HUES64 (cell line): ENCODE measurements around the gene CCDC127.

ENCODE experiments used
- H3K27ac ChIP-seq: 2 replicates; pipeline ENCODE4 v1.7.0; 2013; ENCODE audit warnings: low read depth, low read length, inconsistent platforms
- H3K27me3 ChIP-seq: 2 replicates; pipeline ENCODE4 v1.6.1; 2013; ENCODE audit warnings: mild to moderate bottlenecking, low read length; ENCODE audit not compliant: insufficient read depth
- H3K36me3 ChIP-seq: 2 replicates; pipeline ENCODE4 v1.6.1; 2013; ENCODE audit warnings: mild to moderate bottlenecking, low read length; ENCODE audit not compliant: insufficient read depth
- H3K4me1 ChIP-seq: 2 replicates; pipeline ENCODE4 v1.6.1; 2013; ENCODE audit warnings: mild to moderate bottlenecking, low read length, moderate library complexity; ENCODE audit not compliant: insufficient read depth
- H3K4me3 ChIP-seq: 2 replicates; pipeline ENCODE4 v1.5.1; 2013; ENCODE audit warnings: mild to moderate bottlenecking, low read length, moderate library complexity
- H3K9ac ChIP-seq: 2 replicates; pipeline ENCODE4 v1.6.1; 2013; ENCODE audit warnings: mild to moderate bottlenecking, low read depth, low read length
- H3K9me3 ChIP-seq: 2 replicates; pipeline ENCODE4 v1.6.1; 2013; ENCODE audit warnings: low read depth, low read length; ENCODE audit not compliant: insufficient read depth
- WGBS: fragments of 150-250, 120-280 bp; methylation state at CpG from one replicate; pipeline ENCODE4 v1.1.7; 2013; ENCODE audit warnings: missing lambda C conversion rate; 5-methylcytosine and 5-hydroxymethylcytosine counted together

Gene CCDC127

DNA sequence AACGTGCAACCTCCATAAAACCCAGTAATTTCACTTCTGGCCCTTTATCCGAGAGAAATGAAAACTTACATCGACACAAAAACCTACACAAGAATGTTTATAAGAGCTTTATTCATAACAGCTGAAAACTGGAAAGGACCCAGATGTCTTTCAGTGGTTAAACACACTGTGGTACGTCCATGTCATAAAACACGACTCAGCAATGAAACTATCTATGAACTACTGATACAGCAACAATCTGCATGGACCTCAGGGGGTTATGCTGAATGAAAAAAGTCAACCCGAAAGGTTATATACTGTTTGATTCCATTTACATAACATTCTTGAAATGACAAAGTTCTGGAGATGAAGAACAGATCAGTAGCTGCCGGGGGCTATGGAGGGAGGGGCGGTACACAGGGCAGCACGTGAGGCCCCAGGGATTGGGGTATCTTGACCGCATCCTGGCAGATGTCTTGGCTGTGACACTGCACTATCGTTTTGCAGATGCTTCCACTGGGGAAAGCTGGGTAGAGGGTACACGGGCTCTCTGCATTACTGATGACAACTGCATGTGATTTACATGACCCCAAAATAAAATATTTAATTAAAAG, 4.1 kb downstream of the CCDC127 start:
- Histone ChIP-seq H3K4me3 (no peak overlapping the region), H3K36me3 (peaks cover 8% of the 10 kb centered on the region; the same call in 1 of the 2 replicates), H3K9ac (no peak overlapping the region), H3K27me3 (no peaks in the 10 kb centered on the region), H3K9me3 (no peaks in the 10 kb centered on the region), H3K27ac (no peak overlapping the region), H3K4me1 (no peaks in the 10 kb centered on the region; the same call in 1 of the 2 replicates)
- WGBS: 93% methylated on average over 12 of the region's 12 CpGs

GRCh38 chr5:208449-209114, 9.4 kb downstream of the CCDC127 start:
- H3K27me3 ChIP-seq: no peaks in the 10 kb centered on the region
- peaks cover 23% of the 10 kb centered on the region for H3K36me3 ChIP-seq
- peaks cover 12% of the 10 kb centered on the region; the same call in 1 of the 2 replicates for H3K4me1 ChIP-seq
- no peak overlapping the region for H3K4me3 ChIP-seq
- no peaks in the 10 kb centered on the region for H3K9me3 ChIP-seq
- H3K9ac ChIP-seq: no peak overlapping the region
- WGBS: 94% methylated on average over 15 of the region's 15 CpGs
- no peak overlapping the region for H3K27ac ChIP-seq

DNA sequence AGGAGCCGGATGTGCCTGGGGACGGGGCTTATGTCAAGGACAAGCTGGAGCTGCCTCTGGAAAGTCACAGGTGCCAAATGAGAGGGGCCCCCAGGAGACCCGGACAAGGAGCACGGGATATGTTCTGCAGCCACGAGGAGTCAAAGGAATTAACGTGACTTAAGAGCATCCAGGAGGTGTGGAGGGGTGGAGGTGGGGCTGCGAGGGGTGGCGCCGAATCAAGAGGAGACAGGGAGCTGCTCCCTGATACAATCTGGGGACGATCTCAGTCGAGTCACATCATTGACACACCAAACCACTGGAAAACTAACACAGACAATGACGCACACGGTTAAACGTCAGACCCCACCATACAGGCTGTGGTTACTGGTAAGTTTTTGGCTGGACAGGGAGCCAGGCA, 10.4 kb downstream of the CCDC127 start:
- Histone ChIP-seq H3K36me3 (peaks cover 27% of the 10 kb centered on the region), H3K27me3 (no peaks in the 10 kb centered on the region), H3K4me3 (no peak overlapping the region), H3K4me1 (peaks cover 12% of the 10 kb centered on the region; the same call in 1 of the 2 replicates), H3K9me3 (no peaks in the 10 kb centered on the region), H3K27ac (no peak overlapping the region), H3K9ac (no peak overlapping the region)
- 65% methylated on average over 14 of the region's 14 CpGs for WGBS

DNA sequence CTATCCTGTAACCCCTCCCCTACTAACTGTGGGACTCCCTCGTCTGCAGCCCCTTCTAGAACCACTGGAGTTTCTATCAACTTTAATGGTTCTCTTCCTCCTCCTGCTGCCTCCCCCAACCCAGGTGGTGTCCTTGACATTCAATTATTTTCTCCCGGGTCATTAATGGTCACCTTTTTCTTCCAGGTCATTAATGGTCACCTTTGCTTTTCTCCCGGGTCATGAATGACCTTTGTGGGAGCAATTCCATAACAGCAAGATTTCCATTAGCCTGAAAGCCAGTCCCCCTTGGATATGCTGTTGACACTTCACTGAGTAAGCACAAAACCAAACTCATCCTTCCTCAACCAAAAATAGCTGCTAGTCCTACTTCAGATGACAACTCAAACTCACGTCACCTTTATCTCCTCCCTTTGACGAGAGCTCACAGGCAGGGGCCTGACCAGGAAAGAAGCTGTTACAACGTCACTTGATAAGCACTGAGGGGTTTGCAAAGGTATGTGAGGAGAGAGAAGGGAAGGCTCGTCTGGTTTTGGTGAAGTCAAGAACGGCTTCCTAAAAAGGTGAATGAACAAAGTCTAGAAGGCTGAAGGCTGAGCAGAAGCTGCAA, 10.9 kb downstream of the CCDC127 start:
- 81% methylated on average over 8 of the region's 8 CpGs for whole genome bisulfite sequencing
- Histone ChIP-seq H3K27me3 (no peaks in the 10 kb centered on the region), H3K9ac (no peak overlapping the region)

DNA sequence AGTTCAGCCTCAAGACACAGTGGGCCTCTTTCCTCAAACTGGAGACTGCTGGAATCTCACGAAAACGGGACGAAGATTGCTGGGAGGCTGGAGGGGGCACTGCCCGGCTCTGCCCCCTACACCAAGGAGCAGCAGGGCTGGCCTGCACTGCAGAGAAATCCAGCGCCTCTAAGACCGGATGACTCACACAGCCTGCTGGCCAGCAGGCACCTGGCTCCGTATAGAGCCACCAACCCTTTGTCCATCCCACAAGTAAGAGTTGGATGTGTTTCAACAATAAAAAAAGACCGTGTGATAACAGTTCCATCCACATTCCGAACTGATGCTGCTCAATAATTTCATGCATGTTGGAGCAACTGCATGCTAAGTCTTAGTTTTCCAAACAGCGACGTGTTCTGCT, 11.5 kb downstream of the CCDC127 start:
- Histone ChIP-seq H3K9ac (no peak overlapping the region), H3K27ac (no peak overlapping the region), H3K9me3 (no peaks in the 10 kb centered on the region), H3K4me3 (no peak overlapping the region), H3K4me1 (peaks cover 12% of the 10 kb centered on the region; the same call in 1 of the 2 replicates), H3K36me3 (peaks cover 27% of the 10 kb centered on the region), H3K27me3 (no peaks in the 10 kb centered on the region)
- WGBS: 96% methylated on average over 11 of the region's 11 CpGs

More for the DNA sequence above, 10.9 kb downstream of the CCDC127 start:
- H3K27ac ChIP-seq: no peak overlapping the region
- H3K4me3 ChIP-seq: no peak overlapping the region
- H3K36me3 ChIP-seq: peaks cover 27% of the 10 kb centered on the region
- H3K4me1 ChIP-seq: peaks cover 12% of the 10 kb centered on the region; the same call in 1 of the 2 replicates
- no peaks in the 10 kb centered on the region for H3K9me3 ChIP-seq

DNA sequence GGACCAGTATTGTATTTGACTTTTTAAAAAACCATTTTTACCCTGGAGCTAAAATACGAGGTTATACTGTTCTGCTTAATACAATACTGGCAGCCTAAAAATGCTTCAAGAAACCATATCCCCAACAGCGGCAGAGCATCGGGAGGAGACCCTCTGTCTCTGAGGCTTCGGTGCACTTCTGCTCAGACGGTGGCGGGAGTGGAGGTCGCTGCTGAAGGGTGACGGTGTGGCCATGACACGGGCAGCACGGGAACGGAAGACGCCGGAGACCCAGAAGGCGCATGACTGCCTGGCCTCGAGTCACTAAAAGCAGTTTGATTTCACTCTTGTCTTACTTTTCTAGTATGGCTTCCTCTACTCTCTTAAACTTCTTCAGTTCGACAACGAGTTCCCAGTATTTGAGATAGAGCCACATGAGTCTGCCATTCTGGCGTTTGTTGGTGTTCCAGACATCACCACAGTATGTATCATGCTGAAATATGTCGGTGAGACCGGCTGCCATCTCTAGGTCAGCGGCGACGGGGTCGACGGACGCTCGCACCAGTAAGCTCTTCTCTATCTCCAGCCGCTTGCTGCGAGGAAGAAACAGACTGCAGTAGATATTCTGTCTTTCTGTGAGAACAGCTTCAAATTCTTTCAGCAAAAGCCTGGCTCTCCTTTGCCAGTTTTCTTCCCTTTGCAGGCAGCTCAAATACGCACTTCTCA, 12.8 kb downstream of the CCDC127 start:
- no peak overlapping the region for H3K4me3 ChIP-seq
- WGBS: 95% methylated on average over 30 of the region's 30 CpGs
- H3K36me3 ChIP-seq: peaks cover 27% of the 10 kb centered on the region
- peaks cover 12% of the 10 kb centered on the region; the same call in 1 of the 2 replicates for H3K4me1 ChIP-seq
- no peaks in the 10 kb centered on the region for H3K27me3 ChIP-seq
- no peak overlapping the region for H3K27ac ChIP-seq
- H3K9ac ChIP-seq: no peak overlapping the region
- no peaks in the 10 kb centered on the region for H3K9me3 ChIP-seq

DNA sequence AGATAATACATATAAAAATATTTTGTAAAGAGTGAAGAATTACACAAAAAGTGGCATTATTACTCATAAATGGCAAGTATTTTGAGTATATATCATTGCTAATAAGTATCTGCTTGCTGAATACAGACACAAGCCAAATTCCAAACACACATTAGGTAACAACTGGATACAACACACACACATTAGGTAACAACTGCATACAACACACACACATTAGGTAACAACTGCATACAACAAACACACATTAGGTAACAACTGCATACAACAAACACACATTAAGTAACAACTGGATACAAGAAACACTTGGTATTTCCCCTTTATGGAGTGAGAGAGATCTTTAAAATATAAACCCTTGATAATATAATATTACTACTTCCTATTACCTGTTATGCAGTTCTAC, 13.5 kb downstream of the CCDC127 start:
- no peak overlapping the region for H3K4me3 ChIP-seq
- no peaks in the 10 kb centered on the region for H3K27me3 ChIP-seq
- no peak overlapping the region for H3K27ac ChIP-seq
- no peak overlapping the region for H3K9ac ChIP-seq
- H3K36me3 ChIP-seq: peaks cover 27% of the 10 kb centered on the region
- peaks cover 12% of the 10 kb centered on the region; the same call in 1 of the 2 replicates for H3K4me1 ChIP-seq
- no peaks in the 10 kb centered on the region for H3K9me3 ChIP-seq

DNA sequence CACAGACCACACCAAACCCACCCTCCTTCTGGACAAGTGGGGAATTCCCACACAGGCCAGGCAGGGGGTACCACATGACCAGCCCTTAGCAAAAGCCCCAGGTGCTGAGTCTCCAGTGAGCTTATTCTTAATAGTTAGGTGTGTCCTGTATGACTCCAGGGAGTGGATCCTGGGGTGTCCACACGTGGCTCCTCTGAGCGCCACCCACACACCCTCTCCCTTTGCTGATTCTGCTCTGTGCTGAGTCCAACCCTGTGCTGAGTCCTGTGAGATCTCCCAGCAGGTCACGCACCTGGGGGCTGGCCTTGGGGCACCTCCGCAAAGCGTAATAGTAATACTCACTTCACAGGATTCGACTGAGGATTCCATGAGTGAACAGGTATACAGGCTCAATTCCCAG, 14.0 kb downstream of the CCDC127 start:
- H3K9me3 ChIP-seq: no peaks in the 10 kb centered on the region
- no peak overlapping the region for H3K4me3 ChIP-seq
- H3K4me1 ChIP-seq: peaks cover 12% of the 10 kb centered on the region; the same call in 1 of the 2 replicates
- H3K9ac ChIP-seq: no peak overlapping the region
- no peaks in the 10 kb centered on the region for H3K27me3 ChIP-seq
- peaks cover 27% of the 10 kb centered on the region for H3K36me3 ChIP-seq
- no peak overlapping the region for H3K27ac ChIP-seq
- 78% methylated on average over 6 of the region's 6 CpGs for WGBS

DNA sequence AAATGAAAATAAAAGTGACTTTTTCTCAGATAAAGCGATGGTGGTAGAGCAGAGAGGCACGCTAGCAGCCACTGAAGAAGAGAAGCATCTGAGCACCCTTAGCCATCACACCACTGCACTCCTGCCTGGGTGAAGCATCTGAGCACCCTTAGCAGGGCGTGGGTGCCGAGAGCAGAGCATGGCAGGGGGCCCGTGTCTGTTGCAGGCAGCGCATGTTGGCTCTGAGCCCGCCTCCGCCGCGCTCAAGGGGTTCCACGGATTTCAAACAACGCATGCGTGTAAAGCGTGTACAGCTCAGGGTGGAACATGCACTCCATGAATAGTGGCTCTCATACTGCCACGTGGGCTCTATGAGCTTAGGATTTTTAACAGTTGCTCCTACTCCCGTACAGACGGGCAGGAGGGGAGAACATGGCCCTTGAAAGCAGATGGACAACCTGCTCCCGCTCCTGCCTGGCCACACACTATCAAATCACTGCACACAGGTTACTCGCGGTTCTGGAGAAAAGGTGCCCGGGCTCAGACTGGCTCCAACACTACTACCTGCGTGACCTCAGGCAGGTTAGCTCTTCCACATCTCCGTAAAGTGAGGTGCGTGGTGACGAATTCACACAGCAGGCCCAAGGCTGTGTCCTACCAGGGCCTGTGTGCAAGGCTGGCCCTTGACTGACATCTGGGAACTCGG, 14.6 kb downstream of the CCDC127 start:
- WGBS: 94% methylated on average over 26 of the region's 26 CpGs
- no peak overlapping the region for H3K9ac ChIP-seq
- H3K27ac ChIP-seq: no peak overlapping the region
- H3K4me1 ChIP-seq: peaks cover 12% of the 10 kb centered on the region; the same call in 1 of the 2 replicates
- H3K27me3 ChIP-seq: no peaks in the 10 kb centered on the region
- H3K4me3 ChIP-seq: no peak overlapping the region
- peaks cover 27% of the 10 kb centered on the region for H3K36me3 ChIP-seq
- H3K9me3 ChIP-seq: no peaks in the 10 kb centered on the region

DNA sequence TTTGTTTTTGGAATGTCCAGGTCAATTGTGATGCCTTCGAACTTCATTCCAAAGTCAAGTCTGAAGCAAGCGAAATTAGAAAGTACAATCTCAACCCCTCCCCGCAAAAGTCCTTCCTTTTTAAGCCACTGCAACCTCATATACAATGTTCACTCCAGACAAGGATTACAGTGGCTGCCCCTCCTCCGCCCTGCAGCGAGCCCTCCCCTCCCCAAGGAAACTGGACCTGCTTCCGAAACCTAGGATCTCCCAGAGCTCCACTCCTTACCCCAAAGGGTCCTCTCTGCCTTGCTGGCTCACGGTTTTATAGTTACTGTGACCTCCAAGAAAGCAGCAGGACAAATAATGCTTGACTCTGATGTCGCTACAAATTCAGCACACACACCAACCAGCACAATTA, 16.3 kb downstream of the CCDC127 start:
- Histone ChIP-seq H3K36me3 (peaks cover 27% of the 10 kb centered on the region), H3K27me3 (no peaks in the 10 kb centered on the region)

More for the DNA sequence above, 16.3 kb downstream of the CCDC127 start:
- 86% methylated on average over 8 of the region's 8 CpGs for WGBS
- no peak overlapping the region for H3K4me3 ChIP-seq
- no peaks in the 10 kb centered on the region for H3K9me3 ChIP-seq
- H3K4me1 ChIP-seq: no peaks in the 10 kb centered on the region; the same call in 1 of the 2 replicates
- no peak overlapping the region for H3K9ac ChIP-seq
- H3K27ac ChIP-seq: no peak overlapping the region
